Colonic mucosa (tissue), 4 donors: ENCODE results near the gene CYB561. TPM values are rescaled to one million over a fixed set of nuclear protein-coding genes. Genes with fewer than 3 reads are reported as not detected.
A peak's percentile ranks its signal among the peaks of the same experiment; 100 is the strongest.

Experiments used
- DNase-seq: peaks from one replicate; pipeline ENCODE4 v3.0.0-alpha.2; 2020
- H3K27ac ChIP-seq: fragments of 200-600 bp; one replicate; pipeline ENCODE4 v1.8.0; 2021
- H3K27me3 ChIP-seq: fragments of 200-600 bp; one replicate; pipeline ENCODE4 v1.8.0; 2021
- H3K36me3 ChIP-seq: fragments of 200-600 bp; one replicate; pipeline ENCODE4 v1.8.0; 2021
- H3K4me1 ChIP-seq: fragments of 200-600 bp; one replicate; pipeline ENCODE4 v1.8.0; 2021; ENCODE audit warnings: mild to moderate bottlenecking
- H3K4me3 ChIP-seq: fragments of 200-600 bp; one replicate; pipeline ENCODE4 v1.8.0; 2021
- H3K9ac ChIP-seq, 2 donors: one replicate each; pipeline ENCODE4 v1.7.0; 2013; ENCODE audit warnings: control low read depth in 2 of 2, low read depth in 2 of 2, low read length in 2 of 2
- H3K9me3 ChIP-seq: fragments of 200-600 bp; one replicate; pipeline ENCODE4 v1.8.0; 2021
- CTCF ChIP-seq: fragments of 200-600 bp; IDR thresholded peaks from one replicate; pipeline ENCODE4 v1.8.0; 2022; ENCODE audit warnings: antibody characterized with exemption, mild to moderate bottlenecking
- intact Hi-C: fragments of 100-400 bp; cut with DNase I; formaldehyde crosslinking; loops from one replicate; pipeline ENCODE4 v1.14.1; 2022
- total RNA-seq, 2 donors: library from RNA; stranded (reverse); fragmentation: NEBNext Ultra II Directional in 1 of 2; extraction: Animal tissue kit (Norgen Biotek cat#: 25700) in 1 of 2; gene quantifications; one replicate each; pipeline ENCODE4 v1.2.1, GENCODE V29; 2021
- donor health status: healthy.
- donor health status: DM: no; HTN: no; CAD: no.
- donor health status: DM: no; HTN: no; CAD: no.

Gene CYB561
- total RNA-seq, 2 donors from 2014 or later: 60.1 to 90.6 TPM

- intact Hi-C loops: no loop called here
- Histone ChIP-seq H3K9me3 (no peaks in the 10 kb centered on the region), H3K27me3 (no peaks in the 10 kb centered on the region), H3K4me3 (no peak overlapping the region), H3K27ac (no peak overlapping the region), H3K9ac (no peak overlapping the region), H3K4me1 (no peaks in the 10 kb centered on the region), H3K36me3 (no peaks in the 10 kb centered on the region)
- no peak for DNase-seq
- no peak for TF ChIP-seq CTCF
Measured at GRCh38 chr17:63443053-63443452, 3.1 kb downstream of the CYB561 start.

GRCh38 chr17:63442549-63443035 is 3.5 kb downstream of the CYB561 start:
- Histone ChIP-seq H3K27me3 (no peaks in the 10 kb centered on the region), H3K27ac (no peak overlapping the region), H3K4me3 (no peak overlapping the region), H3K9ac (no peak overlapping the region), H3K36me3 (no peaks in the 10 kb centered on the region), H3K4me1 (no peaks in the 10 kb centered on the region), H3K9me3 (no peaks in the 10 kb centered on the region)
- no peak for DNase-seq
- intact Hi-C loops: no loop called here
- TF ChIP-seq CTCF: no peak

GRCh38 chr17:63442074-63442473 is 4.0 kb downstream of the CYB561 start:
- Histone ChIP-seq H3K27me3 (no peaks in the 10 kb centered on the region), H3K36me3 (no peaks in the 10 kb centered on the region), H3K27ac (no peak overlapping the region), H3K9ac (no peak overlapping the region), H3K4me3 (no peak overlapping the region), H3K4me1 (no peaks in the 10 kb centered on the region), H3K9me3 (no peaks in the 10 kb centered on the region)
- intact Hi-C loops: no loop called here
- TF ChIP-seq CTCF: no peak
- no peak for DNase-seq

- Histone ChIP-seq H3K9ac (peak overlapping the region in 1 of 2 donors; percentile 12), H3K4me1 (no peaks in the 10 kb centered on the region), H3K27me3 (no peaks in the 10 kb centered on the region), H3K4me3 (no peak overlapping the region), H3K36me3 (no peaks in the 10 kb centered on the region), H3K27ac (no peak overlapping the region), H3K9me3 (no peaks in the 10 kb centered on the region)
- TF ChIP-seq CTCF: no peak
- no peak for DNase-seq
- intact Hi-C loops: no loop called here
Measured at GRCh38 chr17:63441654-63442053, 4.5 kb downstream of the CYB561 start.

GRCh38 chr17:63440770-63441335 is 5.3 kb downstream of the CYB561 start:
- no peak for TF ChIP-seq CTCF
- H3K9me3 ChIP-seq: no peaks in the 10 kb centered on the region
- H3K36me3 ChIP-seq: no peaks in the 10 kb centered on the region
- H3K9ac ChIP-seq: peak overlapping the region in 1 of 2 donors; percentile 24
- intact Hi-C loops: no loop called here
- H3K4me1 ChIP-seq: no peaks in the 10 kb centered on the region
- H3K27me3 ChIP-seq: no peaks in the 10 kb centered on the region
- H3K4me3 ChIP-seq: no peak overlapping the region
- no peak for DNase-seq
- H3K27ac ChIP-seq: peak overlapping the region; percentile 42
